GM12878 (cell line): ENCODE results near the gene MIA. TPM values are rescaled to one million over a fixed set of nuclear protein-coding genes. Genes with fewer than 3 reads are reported as not detected.

Experiments used
- ATAC-seq: fragments of 200-7000 bp; cut with Tn5 transposase; 3 replicates; pipeline ENCODE4 v1.9.1; 2020; ENCODE audit warnings: mild to moderate bottlenecking, moderate library complexity
- BruUV-seq: library from RNA; stranded (reverse); fragments of 400-500 nt; replicated peaks from 2 replicates; lab custom pipeline; 2021; lab: Mats Ljungman, UMichigan
- CTCF ChIA-PET: fragments of 300-600 bp; sonication (Branson Sonifier 250); formaldehyde crosslinking; extraction: SDS; loops from one replicate; lab custom pipeline; 2021; ENCODE audit warnings: inconsistent platforms; lab: Yijun Ruan, JAX
- POLR2A ChIA-PET: fragments of 350-600 bp; formaldehyde crosslinking; extraction: SDS; loops from one replicate; lab custom pipeline; 2021; ENCODE audit warnings: inconsistent platforms; lab: Charles Lee
- RAD21 ChIA-PET: fragments of 300-600 bp; sonication (Branson Sonifier 250); formaldehyde crosslinking; loops from one replicate; lab custom pipeline; 2023; ENCODE audit warnings: antibody characterized with exemption; ENCODE audit not compliant: unreplicated experiment; lab: Charles Lee
- SMC1A ChIA-PET: fragments of 300-600 bp; sonication (Branson Sonifier 250); formaldehyde crosslinking; loops from one replicate; lab custom pipeline; 2023; ENCODE audit not compliant: unreplicated experiment, uncharacterized antibody; lab: Charles Lee
- DNase-seq: peaks from one replicate; pipeline ENCODE4 v3.0.0-alpha.2; 2011; ENCODE audit warnings: low read depth, low spot score
- FAIRE-seq: peaks from 3 replicates; lab custom pipeline; 2011; peaks lifted over from hg19 to GRCh38; lab: Jason Lieb, UNC
- H2AFZ ChIP-seq: 2 replicates; pipeline ENCODE4 v1.6.0; 2011; ENCODE audit warnings: low read depth, low read length, control low read depth; ENCODE audit not compliant: control insufficient read depth
- H3K27ac ChIP-seq: 2 replicates; pipeline ENCODE4 v1.5.1; 2011; ENCODE audit warnings: control low read depth; ENCODE audit not compliant: control insufficient read depth, insufficient read depth
- H3K27me3 ChIP-seq, 2 experiments: replicated peaks in 1 of 2; 2 replicates each; pipeline versions ENCODE4 v1.6.0 to v1.6.1; 2011; ENCODE audit warnings: low read length in 1 of 2; ENCODE audit not compliant: control insufficient read depth in 2 of 2, insufficient read depth in 2 of 2
- H3K36me3 ChIP-seq, 2 experiments: 2 replicates each; pipeline ENCODE4 v1.5.1; 2011; ENCODE audit warnings: low read length in 1 of 2; ENCODE audit not compliant: control insufficient read depth in 2 of 2, insufficient read depth in 2 of 2
- H3K4me1 ChIP-seq: 2 replicates; pipeline ENCODE4 v1.6.1; 2011; ENCODE audit warnings: mild to moderate bottlenecking, low read length, moderate library complexity, mixed read lengths; ENCODE audit not compliant: control insufficient read depth, insufficient read depth
- H3K4me2 ChIP-seq: 2 replicates; pipeline ENCODE4 v1.6.0; 2011; ENCODE audit warnings: control low read depth; ENCODE audit not compliant: control insufficient read depth, insufficient read depth
- H3K4me3 ChIP-seq: fragments of 200-600 bp; sonication (generic); 2 replicates; pipeline ENCODE4 v1.5.1; 2016
- H3K79me2 ChIP-seq: 2 replicates; pipeline ENCODE4 v1.6.0; 2011; ENCODE audit warnings: low read length; ENCODE audit not compliant: control insufficient read depth, insufficient read depth
- H3K9ac ChIP-seq: 2 replicates; pipeline ENCODE4 v1.8.0; 2011; ENCODE audit warnings: low read length, control low read depth, mixed read lengths; ENCODE audit not compliant: control insufficient read depth, insufficient read depth
- H3K9me3 ChIP-seq: replicated peaks from 3 replicates; pipeline ENCODE4 v1.5.1; 2011; ENCODE audit warnings: mild to moderate bottlenecking, low read length; ENCODE audit not compliant: control insufficient read depth, insufficient read depth
- H4K20me1 ChIP-seq: 2 replicates; pipeline ENCODE4 v1.6.0; 2011; ENCODE audit not compliant: control insufficient read depth, insufficient read depth
- ASH2L ChIP-seq: fragments of 300-600, 200-600 bp; sonication (generic); IDR thresholded peaks from 2 replicates; pipeline ENCODE4 v1.6.1; 2017; ENCODE audit warnings: low read depth, mild to moderate bottlenecking, borderline replicate concordance
- BCLAF1 ChIP-seq: fragments of 450-650 bp; IDR thresholded peaks from 2 replicates; pipeline ENCODE4 v1.6.1; 2017; ENCODE audit warnings: antibody characterized with exemption, mild to moderate bottlenecking, moderate library complexity
- BHLHE40 ChIP-seq, 2 experiments: fragments of 450-650 bp in 1 of 2; IDR thresholded peaks; 2 replicates each; pipeline ENCODE4 v1.6.1; 2011 to 2017; ENCODE audit warnings: low read depth in 2 of 2, borderline replicate concordance in 1 of 2, improper control_type of control experiment in 1 of 2, low read length in 1 of 2, mild to moderate bottlenecking in 1 of 2
- CHD4 ChIP-seq: fragments of 200-600 bp; sonication (generic); IDR thresholded peaks from 2 replicates; pipeline ENCODE4 v1.6.1; 2016; ENCODE audit warnings: mild to moderate bottlenecking
- CREB1 ChIP-seq: IDR thresholded peaks from 2 replicates; pipeline ENCODE4 v1.6.1; 2012; ENCODE audit warnings: low read depth, mild to moderate bottlenecking, inconsistent platforms
- DPF2 ChIP-seq: fragments of 450-650 bp; IDR thresholded peaks from 2 replicates; pipeline ENCODE4 v1.6.1; 2017; ENCODE audit warnings: mild to moderate bottlenecking
- EP300 ChIP-seq, 2 experiments: fragments of 150-350 bp in 1 of 2; IDR thresholded peaks; 2 replicates each; pipeline ENCODE4 v1.6.1; 2011 to 2012; ENCODE audit warnings: low read depth in 2 of 2, low read length in 2 of 2, borderline replicate concordance in 1 of 2, improper control_type of control experiment in 1 of 2, inconsistent platforms in 1 of 2; ENCODE audit not compliant: control insufficient read depth in 1 of 2
- EZH2 ChIP-seq: IDR thresholded peaks from 2 replicates; pipeline ENCODE4 v1.6.1; 2012; ENCODE audit warnings: low read depth, mild to moderate bottlenecking, control low read depth, inconsistent platforms, low read length, borderline replicate concordance; ENCODE audit not compliant: control insufficient read depth
- FOXM1 ChIP-seq: IDR thresholded peaks from 2 replicates; pipeline ENCODE4 v1.6.1; 2012; ENCODE audit warnings: low read depth, mild to moderate bottlenecking, inconsistent platforms, low read length, moderate library complexity
- IRF4 ChIP-seq: IDR thresholded peaks from 2 replicates; pipeline ENCODE4 v1.6.1; 2011; ENCODE audit warnings: low read depth, low read length
- MAX ChIP-seq: IDR thresholded peaks from 2 replicates; pipeline ENCODE4 v1.6.1; 2012; ENCODE audit warnings: low read depth, low read length, improper control_type of control experiment
- MEF2A ChIP-seq: IDR thresholded peaks from 2 replicates; pipeline ENCODE4 v1.6.1; 2011; ENCODE audit warnings: low read depth, mild to moderate bottlenecking, low read length, moderate library complexity; ENCODE audit not compliant: insufficient read depth
- MLLT1 ChIP-seq: fragments of 450-650 bp; IDR thresholded peaks from 2 replicates; pipeline ENCODE4 v1.6.1; 2016; ENCODE audit warnings: mild to moderate bottlenecking
- NR2C1 ChIP-seq: fragments of 450-650 bp; IDR thresholded peaks from 2 replicates; pipeline ENCODE4 v1.6.1; 2017; ENCODE audit warnings: antibody characterized with exemption, mild to moderate bottlenecking, moderate library complexity
- NR2F1 ChIP-seq: fragments of 450-650 bp; conservative IDR thresholded peaks from 2 replicates; pipeline ENCODE4 v1.6.1; 2017; ENCODE audit warnings: mild to moderate bottlenecking
- SPI1 ChIP-seq: IDR thresholded peaks from 2 replicates; pipeline ENCODE4 v1.6.1; 2011; ENCODE audit warnings: low read depth, mild to moderate bottlenecking, low read length, moderate library complexity, borderline replicate concordance; ENCODE audit not compliant: insufficient read depth
- SREBF1 ChIP-seq: IDR thresholded peaks from 2 replicates; pipeline ENCODE4 v1.6.1; 2012; ENCODE audit warnings: mild to moderate bottlenecking, low read length
- STAT3 ChIP-seq: IDR thresholded peaks from 2 replicates; pipeline ENCODE4 v1.6.1; 2011; ENCODE audit warnings: low read depth, low read length, improper control_type of control experiment
- SUZ12 ChIP-seq: fragments of 200-600 bp; sonication (generic); IDR thresholded peaks from one replicate; pipeline ENCODE4 v1.6.1; 2018; ENCODE audit warnings: antibody characterized with exemption, mild to moderate bottlenecking; ENCODE audit not compliant: unreplicated experiment
- TCF3 ChIP-seq: IDR thresholded peaks from 2 replicates; pipeline ENCODE4 v1.6.1; 2012; ENCODE audit warnings: low read depth, mild to moderate bottlenecking, low read length, borderline replicate concordance; ENCODE audit not compliant: insufficient read depth
- WGBS: methylation state at CpG from one replicate; pipeline ENCODE4 v1.1.6; 2016; ENCODE audit warnings: low lambda C conversion rate; ENCODE audit not compliant: insufficient replicate concordance, insufficient coverage; ENCODE audit errors: missing lambda C conversion rate; 5-methylcytosine and 5-hydroxymethylcytosine counted together
- in situ Hi-C: fragments of 300-500 bp; cut with MboI; formaldehyde crosslinking; loops from 9 replicates; pipeline ENCODE4 v1.14.3; 2018; ENCODE audit warnings: mixed read lengths
- intact Hi-C: fragments of 100-400 bp; cut with micrococcal nuclease; formaldehyde crosslinking; loops from one replicate; pipeline ENCODE4 v1.14.2; 2022; ENCODE audit not compliant: unreplicated experiment
- polyA plus RNA-seq, 11 experiments: library from polyadenylated mRNA; depleted of rRNA in 4 of 11; unstranded in 6 of 11; stranded (reverse) in 5 of 11; fragments of >200 nt; fragmentation: Nextera tagmentation in 4 of 11; fragmentation: Illumina TruSeq in 1 of 11; extraction: Ambion mirVana in 4 of 11; extraction: Trizol in 1 of 11; gene quantifications; 1 replicate in 1 of 11; 2 replicates in 10 of 11; pipeline versions ENCODE4 v1.2.1 to v1.2.3, GENCODE V29; 2011 to 2016; ENCODE audit warnings: inconsistent platforms in 2 of 11, missing spikeins in 2 of 11, low read depth in 1 of 11
- total RNA-seq, 4 experiments: library from RNA; depleted of rRNA in 3 of 4; stranded (reverse); fragments of >200 nt in 3 of 4; fragmentation: Illumina TruSeq in 1 of 4; extraction: Trizol in 1 of 4; gene quantifications; 2 replicates each; pipeline versions ENCODE4 v1.2.1 to v1.2.3, GENCODE V29; 2013 to 2021

MIA gene
- total and polyA plus RNA-seq, 10 of the 15 experiments (the other 5 are each of a cell fraction or from before 2014, with no cell fraction given), result 0.16 to 2.7 (median 1.4) TPM; not detected in 3

- Histone ChIP-seq H4K20me1 (no peaks in the 10 kb centered on the region), H3K27ac (no peak overlapping the region), H2AFZ (no peak overlapping the region), H3K9me3 (no peaks in the 10 kb centered on the region), H3K4me3 (no peak overlapping the region), H3K4me2 (no peak overlapping the region), H3K9ac (no peak overlapping the region), H3K27me3 (no peaks in the 10 kb centered on the region), H3K36me3 (no peaks in the 10 kb centered on the region), H3K79me2 (no peaks in the 10 kb centered on the region), H3K4me1 (peaks cover 11% of the 10 kb centered on the region)
- ChIA-PET RAD21 (no interaction called here), SMC1A (no interaction called here), CTCF (interaction anchor here (0.6 kb wide), 1 partner anchor 22 kb away, joined by 3 read pairs; no protein-coding TSS in a partner anchor), POLR2A (no interaction called here)
- BruUV-seq, result no TSS peak
- 83% methylated on average over 22 of the region's 22 CpGs for WGBS
- in situ Hi-C loops, result loop anchor here (5.0 kb wide), 1 partner anchor 165 kb away; no protein-coding TSS in a partner anchor
- no peak for TF ChIP-seq MLLT1
- TF ChIP-seq EP300 (IDR thresholded peaks at IDR 0.05; ENCODE audit: borderline replicate concordance in 1 of 2, control insufficient read depth in 1 of 2, low read depth in 2 of 2, low read length in 2 of 2), result no peak
- TF ChIP-seq BHLHE40 (IDR thresholded peaks at IDR 0.05; ENCODE audit: borderline replicate concordance in 1 of 2, low read depth in 2 of 2, low read length in 1 of 2), result no peak
- TF ChIP-seq CREB1, result no peak
- TF ChIP-seq FOXM1, result no peak
- TF ChIP-seq EZH2, result no peak
- TF ChIP-seq STAT3, result no peak
- TF ChIP-seq SREBF1, result no peak
- no peak for TF ChIP-seq ASH2L
- no peak for TF ChIP-seq NR2F1
- no peak for TF ChIP-seq IRF4
- no peak for TF ChIP-seq MAX
- TF ChIP-seq SUZ12, result no peak
- no peak for TF ChIP-seq TCF3
- no peak for TF ChIP-seq CHD4
- no peak for TF ChIP-seq DPF2
- TF ChIP-seq MEF2A, result no peak
- no peak for TF ChIP-seq NR2C1
- no peak for TF ChIP-seq SPI1
- TF ChIP-seq BCLAF1, result no peak
- no peak for ATAC-seq
- no peak for DNase-seq
- FAIRE-seq, result no peak
- intact Hi-C loops, result no loop called here
Observed at GRCh38 chr19:40822161-40822560, 46.8 kb downstream of the MIA start.
